ENCODE results near the gene KRTAP10-12.

GRCh38 chr21:44734841-44735240 is 37.9 kb downstream of the KRTAP10-12 start:
- TF ChIP-seq POLR2AphosphoS5 (IDR thresholded peaks at IDR 0.05; ENCODE audit: low read depth, low read length) (no peak), POLR2A (IDR thresholded peaks at IDR 0.05; ENCODE audit: low read depth, low read length) (no peak), TAF1 (IDR thresholded peaks at IDR 0.05; ENCODE audit: borderline replicate concordance, low read depth, low read length) (no peak)

Measured in GM12892 (cell line).